ENCODE results near the gene NCAPD2.

The NCAPD2 gene

DNA sequence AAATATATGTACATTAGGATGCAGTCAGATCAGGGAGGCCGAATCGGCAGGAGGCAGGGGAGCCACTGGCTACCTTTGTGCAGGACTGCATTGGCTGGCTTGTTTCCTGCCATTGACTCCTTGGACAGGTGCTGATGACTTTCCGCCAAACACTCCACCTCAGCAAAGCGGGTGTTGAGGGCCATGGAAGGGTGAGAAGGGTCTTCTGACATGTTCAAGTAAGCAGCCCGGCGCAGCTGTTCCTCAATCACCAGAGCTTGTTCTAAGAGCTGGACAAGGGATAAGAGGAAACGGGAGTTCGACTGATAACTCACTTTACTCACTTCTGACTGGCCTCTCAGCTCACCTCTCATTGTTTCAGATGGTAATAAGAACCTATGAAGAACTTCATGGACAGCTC, 79.1 kb downstream of the NCAPD2 start:
- no peak for DNase-seq (ENCODE audit: low read depth)

DNA sequence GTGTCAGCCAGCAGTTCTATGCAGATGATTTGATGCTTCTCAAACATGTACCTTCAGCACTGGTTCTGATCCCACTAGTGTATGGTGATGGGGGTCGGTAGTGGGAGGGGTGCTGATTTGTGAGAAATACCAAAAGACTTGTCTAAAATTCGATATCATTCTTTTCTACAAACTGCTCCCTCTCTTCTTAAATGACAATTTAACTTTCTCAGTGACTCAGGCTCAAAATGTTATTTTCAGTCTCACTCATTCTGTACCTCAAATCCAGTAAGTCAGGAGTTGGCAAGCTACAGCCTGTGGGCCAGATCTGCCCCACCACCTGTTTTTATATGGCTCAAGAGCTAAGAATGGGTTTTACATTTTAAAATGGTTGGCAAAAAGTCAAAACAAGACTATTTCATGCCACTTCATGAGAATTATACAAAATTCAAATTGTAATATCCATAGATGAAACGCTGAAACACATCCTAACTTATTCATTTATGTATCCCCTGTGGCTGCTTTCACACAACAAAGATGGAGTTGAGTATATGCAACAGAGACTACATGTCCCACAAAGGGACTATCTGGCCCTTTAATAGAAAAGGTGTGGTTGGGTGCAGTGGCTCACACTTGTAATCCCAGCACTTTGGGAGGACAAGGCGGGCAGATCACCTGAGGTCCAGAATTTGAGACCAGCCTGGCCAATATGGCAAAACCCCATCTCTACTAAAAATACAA, 80.8 kb downstream of the NCAPD2 start:
- no peak for DNase-seq (ENCODE audit: low read depth)

DNA sequence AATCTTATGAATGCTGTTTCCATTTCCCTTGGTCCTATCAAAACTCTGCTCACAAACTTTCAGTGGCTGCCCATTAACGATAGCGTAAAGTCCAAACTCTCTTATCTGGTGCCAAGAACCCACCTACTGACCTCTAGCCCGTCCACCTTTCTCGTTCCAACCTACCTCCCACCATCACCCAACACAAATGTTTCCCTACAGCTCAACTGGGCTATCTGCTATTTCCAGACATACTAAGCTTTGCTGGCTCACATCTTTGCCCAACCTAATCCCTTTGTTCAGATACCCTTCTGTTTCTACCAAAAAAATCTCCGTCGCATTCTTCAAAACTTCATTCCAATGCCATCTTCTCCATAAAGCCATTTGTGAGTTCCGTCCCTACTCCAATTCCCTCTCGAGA, 81.7 kb downstream of the NCAPD2 start:
- no peak for DNase-seq (ENCODE audit: low read depth)
